Measurements from ENCODE around the gene ZNF595.
"Not testable (repeated sequence)": the region's sequence is repeated elsewhere in the genome, so short reads cannot be mapped to it uniquely, and the experiment has no call there.

The ZNF595 gene

DNA sequence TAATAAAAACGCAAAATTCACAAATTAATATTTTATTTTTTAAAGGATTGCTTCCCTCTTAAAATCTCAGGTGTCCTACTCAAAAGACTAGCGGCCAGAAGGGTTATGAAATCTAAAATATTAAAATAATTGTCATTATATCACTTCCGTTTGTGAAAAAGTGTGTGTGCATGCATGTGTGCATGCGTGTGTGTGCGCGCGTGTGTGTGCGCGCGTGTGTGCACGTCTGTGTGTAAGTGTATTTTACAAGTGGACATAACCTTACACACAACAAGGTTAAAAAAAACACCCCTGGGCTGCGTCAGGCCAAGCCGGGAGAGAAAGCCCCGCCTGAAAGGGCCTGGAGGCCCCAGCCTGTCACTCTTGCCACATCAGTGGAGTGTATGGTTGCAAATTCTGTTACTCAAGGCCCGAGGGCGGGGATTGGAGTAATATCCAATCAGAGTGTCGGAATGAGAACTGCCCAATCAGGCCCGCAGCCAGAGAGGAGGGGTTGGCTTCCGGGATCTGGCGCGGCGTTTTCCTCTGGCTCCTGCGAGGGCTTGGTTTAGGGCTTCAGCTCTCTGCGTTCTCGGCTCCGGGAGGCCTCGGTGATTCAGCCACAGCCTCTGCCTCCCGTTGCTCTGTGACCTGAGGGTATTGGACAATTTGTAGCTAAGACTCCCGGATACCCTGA, at the start of gene ZNF595:
Gene ZNF595, plus strand, starts transcription at position 518 of the 676 bp plus-strand sequence. CDS start 168 bp downstream, outside the sequence.
- not testable (repeated sequence) for H3K4me3 Mint-ChIP-seq

DNA sequence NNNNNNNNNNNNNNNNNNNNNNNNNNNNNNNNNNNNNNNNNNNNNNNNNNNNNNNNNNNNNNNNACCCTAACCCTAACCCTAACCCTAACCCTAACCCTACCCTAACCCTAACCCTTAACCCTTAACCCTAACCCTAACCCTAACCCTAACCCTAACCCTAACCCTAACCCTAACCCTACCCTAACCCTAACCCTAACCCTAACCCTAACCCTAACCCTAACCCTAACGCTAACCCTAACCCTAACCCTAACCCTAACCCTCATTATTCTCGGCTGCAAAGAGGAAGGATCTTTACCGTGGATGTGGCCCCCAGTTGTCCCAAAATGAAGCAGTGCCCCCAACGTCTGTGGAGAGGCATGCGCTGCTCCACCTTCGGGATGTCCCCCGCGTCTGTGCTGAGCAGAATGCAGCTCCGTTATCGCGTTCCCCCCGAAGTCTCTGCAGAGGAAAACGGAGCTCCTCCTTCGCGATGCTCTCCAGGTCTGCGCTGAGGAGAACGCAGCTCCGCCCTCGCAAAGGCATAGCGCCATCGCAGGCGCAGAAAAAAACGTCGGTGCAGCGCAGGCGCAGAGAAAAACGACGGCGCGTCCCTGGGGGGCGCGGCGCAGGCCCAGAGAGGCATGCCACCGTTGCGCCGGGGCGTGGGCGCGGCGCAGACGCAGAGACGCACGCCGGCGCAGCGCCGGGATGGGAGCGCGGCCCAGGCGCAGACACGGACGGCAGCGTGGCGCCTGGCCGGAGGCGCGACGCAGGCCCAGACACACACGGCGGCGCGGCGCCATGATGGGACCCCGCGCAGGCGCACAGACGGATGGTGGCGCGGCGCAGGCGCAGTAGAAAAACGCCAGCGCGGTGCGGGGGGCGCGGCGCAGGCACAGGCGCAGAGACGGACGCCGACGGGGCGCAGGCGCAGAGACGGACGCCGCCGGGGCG, 42.9 kb upstream of the ZNF595 start:
- not testable (repeated sequence) for H3K4me3 Mint-ChIP-seq; H3K4me1 Mint-ChIP-seq; H3K9me3 Mint-ChIP-seq; H3K36me3 Mint-ChIP-seq (ENCODE audit: low read depth); H3K27ac Mint-ChIP-seq; H3K27me3 Mint-ChIP-seq (ENCODE audit: low read depth)

More for the DNA sequence above, at the start of gene ZNF595:
- not testable (repeated sequence) for H3K9me3 Mint-ChIP-seq; H3K36me3 Mint-ChIP-seq (ENCODE audit: low read depth); H3K27ac Mint-ChIP-seq; H3K27me3 Mint-ChIP-seq (ENCODE audit: low read depth); H3K4me1 Mint-ChIP-seq

DNA sequence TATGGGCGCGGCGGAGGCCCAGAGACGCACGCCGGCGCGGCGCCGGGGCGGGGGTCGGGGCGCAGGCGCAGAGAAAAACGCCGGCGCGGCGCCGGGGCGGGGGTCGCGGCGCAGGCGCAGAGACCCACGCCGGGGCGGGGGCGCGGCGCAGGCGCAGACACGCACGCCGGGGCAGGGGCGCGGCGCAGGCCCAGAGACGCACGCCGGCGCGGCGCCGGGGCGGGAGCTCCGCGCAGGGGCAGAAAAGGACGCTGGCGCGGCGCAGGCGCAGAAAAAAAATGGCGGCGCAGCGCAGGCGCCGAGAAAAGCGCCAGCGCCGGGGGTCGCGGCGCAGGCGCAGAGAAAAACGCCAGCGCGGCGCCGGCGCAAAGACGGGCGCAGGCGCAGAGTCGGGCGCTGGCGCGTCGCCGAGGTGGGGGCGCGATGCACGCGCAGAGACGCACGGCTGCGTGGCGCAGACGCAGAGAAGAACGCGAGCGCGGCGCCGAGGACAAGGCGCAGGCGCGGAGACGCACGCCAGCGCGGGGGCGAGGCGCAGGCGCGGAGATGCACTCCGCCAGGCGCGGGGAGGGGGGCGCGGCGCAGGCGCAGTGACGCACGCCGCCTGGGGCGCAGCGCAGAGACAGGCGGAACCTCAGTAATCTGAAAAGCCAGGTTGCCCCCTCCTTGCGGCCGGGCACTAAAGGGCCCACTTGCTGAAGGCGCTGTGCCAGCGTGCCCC, 41.9 kb upstream of the ZNF595 start:
- H3K4me1 Mint-ChIP-seq; H3K36me3 Mint-ChIP-seq (ENCODE audit: low read depth); H3K9me3 Mint-ChIP-seq; H3K27ac Mint-ChIP-seq; H3K27me3 Mint-ChIP-seq (ENCODE audit: low read depth); H3K4me3 Mint-ChIP-seq: not testable (repeated sequence)

DNA sequence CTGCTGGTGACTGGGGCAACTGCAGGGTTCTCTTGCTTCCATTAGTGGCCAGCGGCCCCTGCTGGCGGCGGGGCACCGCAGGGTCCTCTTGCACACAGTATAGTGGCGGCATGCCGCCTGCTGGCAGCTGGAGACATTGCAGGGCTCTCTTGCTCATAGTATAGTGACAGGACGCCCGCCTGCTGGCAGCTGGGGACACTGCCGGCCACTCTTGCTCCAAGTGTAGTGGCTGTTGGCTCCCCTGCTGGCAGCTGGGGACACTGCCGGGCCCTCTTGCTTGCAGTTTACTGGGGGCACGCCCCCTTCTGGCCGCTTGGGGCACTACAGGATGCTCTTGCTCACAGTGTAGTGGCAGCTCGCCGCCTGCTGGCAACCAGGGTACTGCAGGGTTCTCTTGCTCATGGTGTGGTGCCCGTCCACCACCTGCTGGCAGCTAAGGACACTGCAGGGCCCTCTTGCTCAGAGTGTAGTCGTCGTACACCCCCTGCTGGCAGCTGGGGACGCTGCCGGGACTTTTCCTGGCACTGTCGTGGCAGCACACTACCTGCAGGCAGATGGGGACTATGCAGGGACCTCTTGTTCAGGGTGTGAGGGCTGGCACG, 41.2 kb upstream of the ZNF595 start:
- H3K27me3 Mint-ChIP-seq (ENCODE audit: low read depth); H3K4me3 Mint-ChIP-seq; H3K9me3 Mint-ChIP-seq; H3K4me1 Mint-ChIP-seq; H3K27ac Mint-ChIP-seq; H3K36me3 Mint-ChIP-seq (ENCODE audit: low read depth): not testable (repeated sequence)

DNA sequence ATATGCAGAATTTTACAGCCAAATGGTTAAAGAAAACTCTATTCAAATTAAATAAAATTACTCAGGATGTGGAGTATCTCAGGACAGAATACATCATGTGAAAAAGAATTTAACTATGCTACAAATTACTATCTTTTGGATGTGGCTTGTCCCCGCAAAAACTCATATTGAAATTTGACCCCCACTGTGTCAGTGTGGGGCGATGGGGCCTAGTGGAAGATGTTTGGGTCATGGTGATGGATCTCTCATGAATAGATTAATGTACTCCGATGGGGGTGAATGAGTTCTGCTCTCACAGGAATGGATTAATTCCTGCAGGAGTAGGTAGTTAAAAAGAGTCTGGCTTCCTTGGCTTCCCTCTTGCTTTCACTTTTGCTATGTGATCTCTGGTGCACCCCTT, 35.0 kb upstream of the ZNF595 start:
- not testable (repeated sequence) for H3K27ac Mint-ChIP-seq; H3K4me3 Mint-ChIP-seq; H3K9me3 Mint-ChIP-seq; H3K36me3 Mint-ChIP-seq (ENCODE audit: low read depth); H3K27me3 Mint-ChIP-seq (ENCODE audit: low read depth); H3K4me1 Mint-ChIP-seq

DNA sequence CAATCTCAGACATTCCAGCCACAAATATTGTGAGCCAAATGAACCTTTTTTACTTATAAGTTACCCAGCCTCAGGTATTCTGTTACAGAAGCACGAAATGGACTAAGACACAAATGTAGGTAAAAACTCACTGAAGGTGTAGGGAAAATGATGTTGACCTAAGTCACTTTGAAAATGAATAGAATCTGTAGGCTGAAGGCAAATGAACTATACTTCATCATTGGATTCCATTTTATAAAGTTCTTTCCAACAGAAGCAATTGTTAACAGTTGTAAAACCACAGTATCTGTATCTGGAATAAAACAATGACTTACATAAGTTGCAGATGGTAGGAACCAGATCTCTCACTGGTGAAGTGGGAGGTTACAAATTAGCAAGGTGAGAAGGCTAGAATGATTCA, 34.5 kb upstream of the ZNF595 start:
- H3K27me3 Mint-ChIP-seq (ENCODE audit: low read depth); H3K9me3 Mint-ChIP-seq; H3K4me1 Mint-ChIP-seq; H3K36me3 Mint-ChIP-seq (ENCODE audit: low read depth); H3K27ac Mint-ChIP-seq; H3K4me3 Mint-ChIP-seq: not testable (repeated sequence)

DNA sequence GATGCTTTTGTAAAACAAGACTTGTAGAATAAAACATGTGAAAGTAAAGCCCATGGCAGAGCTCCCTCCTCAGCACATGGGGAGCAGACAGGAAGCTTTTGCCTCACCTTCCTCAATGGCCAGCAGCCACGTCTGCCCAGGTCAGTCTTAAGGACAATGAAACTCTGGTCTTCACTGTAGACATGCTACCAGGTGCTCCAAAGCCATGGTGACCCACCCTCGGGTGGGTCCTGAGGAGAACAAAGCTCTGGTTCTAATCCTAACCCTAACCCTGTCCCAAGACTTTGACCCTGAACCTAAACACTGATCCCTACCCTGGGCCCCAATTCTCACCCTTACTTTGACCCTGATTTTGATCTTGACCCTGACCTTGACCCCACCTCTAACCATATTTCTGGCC, 30.2 kb upstream of the ZNF595 start:
- not testable (repeated sequence) for H3K36me3 Mint-ChIP-seq (ENCODE audit: low read depth); H3K9me3 Mint-ChIP-seq; H3K4me3 Mint-ChIP-seq; H3K27ac Mint-ChIP-seq; H3K4me1 Mint-ChIP-seq; H3K27me3 Mint-ChIP-seq (ENCODE audit: low read depth)

DNA sequence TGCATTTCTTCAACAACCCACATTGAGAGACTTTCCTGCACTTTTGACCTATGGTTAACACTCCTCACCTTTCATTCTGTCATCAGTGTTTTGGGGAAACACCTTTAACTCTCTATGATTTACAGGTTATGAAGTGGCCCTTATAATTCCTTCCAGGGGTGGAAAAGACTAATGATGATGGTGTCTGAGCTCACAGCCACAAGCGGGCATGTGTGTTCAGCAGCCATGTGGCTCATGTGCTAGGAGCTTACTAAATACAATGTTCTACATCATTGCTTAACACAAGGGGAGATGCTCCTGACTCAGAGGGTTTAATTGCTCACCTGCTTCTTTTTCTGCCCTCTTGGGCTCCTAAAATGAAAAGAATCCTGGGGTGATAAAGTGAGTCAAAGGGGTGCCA, 28.8 kb upstream of the ZNF595 start:
- H3K27ac Mint-ChIP-seq; H3K36me3 Mint-ChIP-seq (ENCODE audit: low read depth); H3K9me3 Mint-ChIP-seq; H3K27me3 Mint-ChIP-seq (ENCODE audit: low read depth); H3K4me1 Mint-ChIP-seq; H3K4me3 Mint-ChIP-seq: not testable (repeated sequence)

DNA sequence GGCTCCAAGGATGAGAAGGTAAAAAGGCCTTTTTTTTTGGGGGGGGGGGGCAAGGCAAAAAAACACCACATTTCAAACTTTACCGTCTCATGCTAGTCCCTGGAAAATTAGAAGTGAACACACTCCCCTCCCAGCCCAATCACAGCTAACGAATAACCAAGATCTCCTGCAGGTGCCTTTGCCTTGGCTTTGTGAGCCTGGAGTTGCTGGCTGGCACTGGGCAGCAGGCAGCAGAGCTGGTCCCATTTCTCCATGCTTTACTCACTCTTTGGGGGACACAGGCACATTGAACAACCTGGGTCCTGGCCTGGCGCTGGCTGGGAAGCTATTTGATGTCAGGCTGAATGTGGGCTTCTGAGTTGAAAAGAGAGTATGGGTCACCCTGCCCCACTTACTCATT, 25.6 kb upstream of the ZNF595 start:
- not testable (repeated sequence) for H3K9me3 Mint-ChIP-seq; H3K4me3 Mint-ChIP-seq; H3K4me1 Mint-ChIP-seq; H3K36me3 Mint-ChIP-seq (ENCODE audit: low read depth); H3K27me3 Mint-ChIP-seq (ENCODE audit: low read depth); H3K27ac Mint-ChIP-seq

DNA sequence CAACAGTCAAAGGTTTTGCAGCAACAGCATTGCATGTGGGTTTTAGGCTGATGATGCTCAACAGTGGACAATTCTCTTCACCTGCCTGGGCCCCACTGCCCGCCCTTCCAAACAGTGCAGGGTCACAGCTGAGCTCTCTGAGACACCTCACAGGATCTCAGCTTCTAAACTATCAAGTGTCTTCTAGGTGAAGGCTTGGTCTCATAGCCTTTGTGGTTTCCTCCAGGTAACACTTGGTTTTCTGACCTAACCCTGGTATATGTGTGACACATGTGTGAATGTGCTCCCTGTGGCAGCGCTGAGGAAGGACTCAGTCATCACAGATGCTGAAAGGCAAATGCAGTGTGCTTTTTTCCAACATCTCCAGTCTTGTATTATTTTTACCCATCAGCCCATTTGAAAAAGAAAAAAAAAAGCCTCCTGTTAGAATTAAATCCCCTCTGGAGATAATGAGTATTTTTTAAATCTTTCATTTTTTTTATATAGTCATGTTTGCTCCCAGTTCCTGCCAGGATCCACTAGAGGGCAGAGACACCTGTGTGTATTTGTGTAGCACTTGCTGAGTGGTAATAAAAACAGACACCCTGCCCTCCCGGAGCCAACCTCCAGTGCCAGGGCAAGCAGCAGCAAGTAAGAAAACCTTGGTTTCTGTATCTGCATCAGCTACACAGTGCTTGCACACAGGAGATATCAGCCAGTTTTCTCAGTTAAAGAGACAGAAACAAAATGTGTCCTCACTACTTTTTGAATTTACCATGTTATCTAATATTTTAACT, 24.2 kb upstream of the ZNF595 start:
- H3K27ac Mint-ChIP-seq; H3K36me3 Mint-ChIP-seq (ENCODE audit: low read depth); H3K4me1 Mint-ChIP-seq; H3K27me3 Mint-ChIP-seq (ENCODE audit: low read depth); H3K4me3 Mint-ChIP-seq; H3K9me3 Mint-ChIP-seq: not testable (repeated sequence)

DNA sequence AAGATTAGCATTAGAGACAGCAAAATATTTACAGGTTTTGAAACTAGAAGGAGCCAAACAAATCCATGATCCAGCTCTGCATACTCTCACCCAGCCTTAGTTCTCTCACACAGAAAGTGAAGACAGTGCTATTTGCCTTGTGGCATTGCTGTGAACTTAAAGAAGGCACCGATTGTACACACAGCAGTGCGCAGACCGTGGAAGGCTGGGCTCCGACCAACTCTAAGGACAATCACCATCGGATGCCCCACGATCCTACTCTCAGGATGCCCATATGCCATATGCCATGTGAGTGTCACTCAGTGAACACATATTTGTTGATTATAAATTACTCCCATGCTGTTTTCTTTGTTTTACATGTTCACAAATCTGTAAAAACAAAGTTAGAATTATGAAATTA, 19.8 kb upstream of the ZNF595 start:
- H3K4me3 Mint-ChIP-seq; H3K27ac Mint-ChIP-seq; H3K27me3 Mint-ChIP-seq (ENCODE audit: low read depth); H3K9me3 Mint-ChIP-seq; H3K36me3 Mint-ChIP-seq (ENCODE audit: low read depth); H3K4me1 Mint-ChIP-seq: not testable (repeated sequence)

DNA sequence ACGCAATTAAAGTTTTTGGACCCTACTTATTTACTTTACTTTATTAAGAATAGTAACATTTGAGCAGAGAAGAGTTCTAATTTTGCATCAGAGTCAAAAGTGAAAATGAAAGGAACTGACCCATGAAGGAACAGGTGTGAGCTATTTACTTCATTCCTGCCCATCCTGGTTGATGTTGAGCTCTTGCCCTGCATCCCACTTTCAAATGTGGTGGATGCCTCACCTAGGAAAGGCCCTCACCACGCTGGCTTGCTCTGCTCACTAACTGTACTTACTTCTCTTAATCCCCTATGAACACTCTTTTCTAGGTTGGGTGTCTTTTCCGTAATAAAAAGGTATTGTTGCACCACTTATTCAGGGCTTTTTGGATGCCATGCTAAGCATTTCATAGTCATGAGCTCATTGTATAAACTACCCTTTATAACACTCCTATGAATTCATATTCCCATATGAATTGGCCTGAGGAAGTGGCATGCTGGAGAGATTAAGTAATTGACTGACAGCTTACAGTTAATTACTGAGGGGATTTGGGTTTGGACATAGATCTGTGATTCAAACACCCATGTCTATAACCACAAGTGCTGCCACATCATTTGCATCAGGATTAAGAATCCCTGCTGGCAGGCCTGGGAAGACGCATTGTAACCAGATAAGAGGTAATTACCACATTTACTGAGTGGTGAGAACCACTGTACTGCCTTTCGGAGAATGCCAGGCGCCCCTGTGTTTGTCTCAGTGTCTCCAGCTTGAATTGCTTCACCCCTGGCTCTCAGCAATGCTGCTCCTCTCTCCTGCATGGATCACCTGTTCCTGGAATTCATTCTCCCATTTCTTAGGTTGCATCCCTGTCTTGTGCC, 16.3 kb upstream of the ZNF595 start:
- H3K9me3 Mint-ChIP-seq; H3K27me3 Mint-ChIP-seq (ENCODE audit: low read depth); H3K36me3 Mint-ChIP-seq (ENCODE audit: low read depth); H3K4me3 Mint-ChIP-seq; H3K4me1 Mint-ChIP-seq; H3K27ac Mint-ChIP-seq: not testable (repeated sequence)

DNA sequence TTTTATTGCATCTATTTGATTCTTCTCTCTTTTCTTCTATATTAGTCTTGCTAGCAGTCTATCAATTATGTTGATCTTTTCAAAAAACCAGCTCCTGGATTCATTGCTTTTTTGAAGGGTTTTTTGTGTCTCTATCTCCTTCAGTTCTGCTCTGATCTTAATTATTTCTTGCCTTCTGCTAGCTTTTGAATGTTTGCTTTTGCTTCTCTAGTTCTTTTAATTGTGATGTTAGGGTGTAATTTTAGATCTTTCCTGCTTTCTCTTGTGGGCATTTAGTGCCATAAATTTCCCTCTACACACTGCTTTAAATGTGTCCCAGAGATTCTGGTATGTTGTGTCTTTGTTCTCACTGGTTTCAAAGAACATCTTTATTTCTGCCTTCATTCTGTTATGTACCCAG, 14.9 kb upstream of the ZNF595 start:
- H3K4me3 Mint-ChIP-seq; H3K27ac Mint-ChIP-seq; H3K9me3 Mint-ChIP-seq; H3K36me3 Mint-ChIP-seq (ENCODE audit: low read depth); H3K4me1 Mint-ChIP-seq; H3K27me3 Mint-ChIP-seq (ENCODE audit: low read depth): not testable (repeated sequence)

DNA sequence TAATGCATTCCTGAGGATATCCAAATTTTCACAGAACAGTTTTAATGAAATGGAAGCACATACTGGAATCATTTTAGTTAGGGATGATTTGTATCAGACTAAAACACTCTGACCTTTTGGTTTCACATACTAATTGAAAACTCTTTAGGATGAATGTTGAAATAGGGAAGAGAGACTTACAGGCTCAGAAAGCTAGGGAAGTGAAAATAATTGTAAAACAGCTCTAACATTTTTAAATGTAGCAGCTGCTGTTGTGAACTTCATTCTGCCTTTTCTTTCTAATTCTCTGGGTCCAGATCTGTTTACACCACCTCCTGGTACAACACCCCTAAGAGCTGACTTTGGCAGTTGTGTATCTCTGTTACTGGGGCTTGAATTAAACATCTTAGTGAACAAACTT, 9.7 kb upstream of the ZNF595 start:
- H3K9me3 Mint-ChIP-seq; H3K27ac Mint-ChIP-seq; H3K36me3 Mint-ChIP-seq (ENCODE audit: low read depth); H3K27me3 Mint-ChIP-seq (ENCODE audit: low read depth); H3K4me1 Mint-ChIP-seq; H3K4me3 Mint-ChIP-seq: not testable (repeated sequence)
